ENCODE data around the gene RAB43.
"Not testable (repeated sequence)": the region's sequence is repeated elsewhere in the genome, so short reads cannot be mapped to it uniquely, and the experiment has no call there.

The RAB43 gene

DNA sequence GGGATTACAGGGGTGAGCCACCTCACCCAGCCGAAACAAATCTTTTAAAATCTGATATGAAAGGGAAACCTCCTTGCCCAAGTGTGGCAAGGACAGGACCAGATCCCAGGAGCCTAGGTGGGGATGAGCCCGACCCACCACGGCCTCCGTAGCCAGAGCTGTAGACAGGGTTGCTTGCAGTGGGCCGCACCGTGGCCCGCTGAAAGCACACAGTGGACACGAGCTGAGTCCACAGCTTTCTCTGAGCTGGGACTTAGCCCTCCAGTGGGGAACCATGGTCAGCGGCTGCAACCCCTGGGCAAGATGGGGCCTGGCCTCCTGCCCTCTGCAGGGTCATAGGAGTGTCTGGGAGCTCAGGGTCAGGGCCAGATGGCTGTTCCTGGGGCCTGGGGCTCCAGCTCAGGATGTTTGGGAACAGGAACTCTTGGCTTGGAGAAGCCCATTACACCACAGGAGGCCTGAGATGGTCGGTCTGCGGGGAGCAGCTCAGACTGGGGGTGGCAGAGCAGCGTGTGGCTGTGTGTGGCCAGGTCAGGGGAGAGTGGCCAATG lies 36.4 kb downstream of the RAB43 start:
- no peak overlapping the region for H3K27ac Mint-ChIP-seq
- no peak overlapping the region for H3K4me3 Mint-ChIP-seq
- peaks cover 10% of the 10 kb centered on the region for H3K27me3 Mint-ChIP-seq

DNA sequence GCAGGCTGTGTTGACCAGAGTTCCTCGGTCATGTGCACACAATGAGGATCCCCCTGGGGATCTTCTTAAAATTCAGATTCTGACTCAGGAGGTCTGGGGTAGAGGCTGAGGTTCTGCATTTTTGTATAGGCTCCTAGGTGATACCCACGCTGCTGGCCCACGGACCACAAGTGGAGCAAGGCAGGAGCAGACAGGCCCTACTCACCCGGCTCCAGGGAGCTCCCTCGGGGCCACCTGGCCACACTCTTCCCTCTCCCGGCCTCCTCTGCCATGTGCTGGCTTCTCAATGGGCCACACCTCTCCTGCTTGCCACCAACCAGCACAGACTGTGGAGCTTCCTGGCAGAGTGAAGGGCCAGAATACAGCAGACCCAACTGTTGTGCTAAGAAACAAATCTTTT lies 37.1 kb downstream of the RAB43 start:
- H3K27me3 Mint-ChIP-seq, result peaks cover 10% of the 10 kb centered on the region
- ATAC-seq, result no peak
- H3K27ac Mint-ChIP-seq, result no peak overlapping the region
- H3K36me3 Mint-ChIP-seq, result no peaks in the 10 kb centered on the region
- H3K4me1 Mint-ChIP-seq, result no peaks in the 10 kb centered on the region
- no peak overlapping the region for H3K4me3 Mint-ChIP-seq
- H3K9me3 Mint-ChIP-seq, result no peaks in the 10 kb centered on the region

More for the DNA sequence above, 36.4 kb downstream of the RAB43 start:
- no peaks in the 10 kb centered on the region for H3K9me3 Mint-ChIP-seq
- ATAC-seq, result no peak
- no peaks in the 10 kb centered on the region for H3K4me1 Mint-ChIP-seq
- no peaks in the 10 kb centered on the region for H3K36me3 Mint-ChIP-seq

- Mint-ChIP-seq H3K9me3 (no peaks in the 10 kb centered on the region), H3K27me3 (peaks cover 10% of the 10 kb centered on the region), H3K4me1 (no peaks in the 10 kb centered on the region), H3K4me3 (no peak overlapping the region), H3K27ac (no peak overlapping the region), H3K36me3 (no peaks in the 10 kb centered on the region)
- ATAC-seq, result no peak
Observed at GRCh38 chr3:129082026-129082425, 39.6 kb downstream of the RAB43 start.

DNA sequence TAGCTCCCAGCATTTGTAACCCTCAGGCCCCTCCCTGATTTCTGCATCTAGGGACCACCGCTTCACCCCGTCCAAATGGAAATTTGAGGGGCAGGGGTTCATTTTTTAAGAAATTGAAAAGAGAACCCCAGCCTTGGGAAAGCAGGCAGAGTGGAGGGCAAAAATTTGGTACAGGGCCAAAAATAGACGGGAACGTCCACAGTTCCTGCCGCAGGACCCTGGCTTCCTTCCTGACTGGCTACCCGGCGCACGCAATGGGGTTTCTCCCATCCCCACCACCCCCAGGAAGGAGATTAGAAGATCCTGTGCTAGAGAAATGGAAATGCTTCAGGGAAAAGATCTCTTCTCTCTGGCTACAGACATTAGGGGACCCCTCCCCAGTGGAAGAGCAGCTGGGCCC lies 40.1 kb downstream of the RAB43 start:
- H3K4me3 Mint-ChIP-seq, result no peak overlapping the region
- no peaks in the 10 kb centered on the region for H3K4me1 Mint-ChIP-seq
- no peaks in the 10 kb centered on the region for H3K36me3 Mint-ChIP-seq
- peaks cover 10% of the 10 kb centered on the region for H3K27me3 Mint-ChIP-seq
- no peak for ATAC-seq
- no peaks in the 10 kb centered on the region for H3K9me3 Mint-ChIP-seq
- no peak overlapping the region for H3K27ac Mint-ChIP-seq

GRCh38 chr3:129078510-129078909 lies 43.1 kb downstream of the RAB43 start:
- Mint-ChIP-seq H3K36me3 (no peaks in the 10 kb centered on the region), H3K27ac (no peak overlapping the region), H3K27me3 (no peaks in the 10 kb centered on the region), H3K4me1 (no peaks in the 10 kb centered on the region), H3K9me3 (no peaks in the 10 kb centered on the region), H3K4me3 (no peak overlapping the region)
- ATAC-seq, result no peak

- ATAC-seq, result no peak
- no peaks in the 10 kb centered on the region for H3K36me3 Mint-ChIP-seq
- H3K27me3 Mint-ChIP-seq, result peaks cover 11% of the 10 kb centered on the region
- H3K4me1 Mint-ChIP-seq, result no peaks in the 10 kb centered on the region
- no peak overlapping the region for H3K27ac Mint-ChIP-seq
- no peak overlapping the region for H3K4me3 Mint-ChIP-seq
- no peaks in the 10 kb centered on the region for H3K9me3 Mint-ChIP-seq
Observed at GRCh38 chr3:129077222-129077621, 44.4 kb downstream of the RAB43 start.

DNA sequence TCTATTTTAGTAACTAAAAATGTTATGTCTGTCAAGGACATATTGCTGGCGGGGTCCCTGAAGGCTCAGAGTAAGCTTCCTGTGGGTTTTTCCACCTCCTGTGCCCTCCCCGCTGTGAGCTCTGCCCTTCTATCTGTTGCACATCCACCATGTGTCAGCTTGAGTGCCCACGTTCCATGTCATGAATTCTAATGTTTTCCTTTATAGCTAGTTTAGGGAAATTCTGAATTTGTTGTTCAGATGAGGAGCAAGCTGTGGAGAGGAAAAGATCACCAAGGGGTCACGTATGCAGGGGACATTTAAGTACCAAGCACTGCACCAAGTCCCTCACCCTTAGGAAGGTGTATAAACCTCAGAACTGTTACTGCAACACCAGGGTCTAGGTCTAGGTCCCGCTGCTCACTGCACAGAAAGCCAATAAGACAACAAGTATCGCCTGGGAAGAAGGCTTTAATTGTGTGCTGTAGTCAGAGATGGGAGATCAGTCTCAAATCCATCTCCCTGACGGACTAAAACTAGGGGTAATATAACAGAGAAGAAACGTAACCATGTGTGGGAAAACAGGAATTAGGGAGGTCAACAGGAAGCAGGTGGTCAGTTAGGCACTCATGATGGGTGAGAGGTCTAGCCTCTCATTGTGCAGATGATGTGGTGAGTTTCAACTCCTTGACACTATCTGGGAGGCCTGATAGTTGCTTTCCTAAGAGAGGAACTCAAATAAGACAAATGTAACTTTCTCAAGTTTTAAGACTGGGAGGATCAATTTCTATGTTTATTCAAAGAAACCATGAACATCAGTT lies 51.3 kb downstream of the RAB43 start:
- peaks cover 55% of the 10 kb centered on the region for H3K27me3 Mint-ChIP-seq
- no peak overlapping the region for H3K4me3 Mint-ChIP-seq
- ATAC-seq, result no peak
- peaks cover 10% of the 10 kb centered on the region for H3K4me1 Mint-ChIP-seq
- H3K9me3 Mint-ChIP-seq, result no peaks in the 10 kb centered on the region
- no peak overlapping the region for H3K27ac Mint-ChIP-seq
- no peaks in the 10 kb centered on the region for H3K36me3 Mint-ChIP-seq

DNA sequence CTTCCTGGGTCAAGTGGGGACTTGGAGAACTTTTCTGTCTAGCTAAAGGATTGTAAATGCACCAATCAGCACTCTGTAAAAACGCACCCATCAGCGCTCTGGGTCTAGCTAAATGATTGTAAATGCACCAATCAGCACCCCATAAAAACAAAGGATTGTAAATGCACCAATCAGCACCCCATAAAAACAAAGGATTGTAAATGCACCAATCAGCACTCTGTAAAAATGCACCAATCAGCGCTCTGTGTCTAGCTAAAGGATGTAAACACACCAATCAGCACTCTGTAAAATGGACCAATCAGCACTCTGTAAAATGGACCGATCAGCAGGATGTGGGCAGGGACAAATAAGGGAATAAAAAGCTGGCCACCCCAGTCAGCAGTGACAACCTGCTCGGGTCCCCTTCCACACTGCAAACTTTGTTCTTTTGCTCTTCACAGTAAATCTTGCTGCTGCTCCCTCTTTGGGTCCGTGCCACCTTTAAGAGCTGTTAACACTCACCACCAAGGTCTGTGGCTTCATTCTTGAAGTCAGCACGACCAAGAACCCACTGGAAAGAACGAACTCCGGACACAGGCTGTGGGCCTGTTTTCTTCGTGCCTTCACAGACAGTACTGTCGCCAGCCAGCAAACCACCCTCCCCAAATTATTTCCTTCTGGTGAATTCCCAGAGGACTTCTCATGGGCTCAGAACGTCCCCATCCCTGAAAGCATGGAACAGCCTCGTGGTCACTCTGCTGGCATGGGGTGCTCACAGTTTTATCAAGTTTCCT lies 52.1 kb downstream of the RAB43 start:
- not testable (repeated sequence) for H3K27ac Mint-ChIP-seq, H3K4me1 Mint-ChIP-seq, H3K4me3 Mint-ChIP-seq, ATAC-seq, H3K9me3 Mint-ChIP-seq, H3K36me3 Mint-ChIP-seq
- peaks cover 63% of the 10 kb centered on the region for H3K27me3 Mint-ChIP-seq

DNA sequence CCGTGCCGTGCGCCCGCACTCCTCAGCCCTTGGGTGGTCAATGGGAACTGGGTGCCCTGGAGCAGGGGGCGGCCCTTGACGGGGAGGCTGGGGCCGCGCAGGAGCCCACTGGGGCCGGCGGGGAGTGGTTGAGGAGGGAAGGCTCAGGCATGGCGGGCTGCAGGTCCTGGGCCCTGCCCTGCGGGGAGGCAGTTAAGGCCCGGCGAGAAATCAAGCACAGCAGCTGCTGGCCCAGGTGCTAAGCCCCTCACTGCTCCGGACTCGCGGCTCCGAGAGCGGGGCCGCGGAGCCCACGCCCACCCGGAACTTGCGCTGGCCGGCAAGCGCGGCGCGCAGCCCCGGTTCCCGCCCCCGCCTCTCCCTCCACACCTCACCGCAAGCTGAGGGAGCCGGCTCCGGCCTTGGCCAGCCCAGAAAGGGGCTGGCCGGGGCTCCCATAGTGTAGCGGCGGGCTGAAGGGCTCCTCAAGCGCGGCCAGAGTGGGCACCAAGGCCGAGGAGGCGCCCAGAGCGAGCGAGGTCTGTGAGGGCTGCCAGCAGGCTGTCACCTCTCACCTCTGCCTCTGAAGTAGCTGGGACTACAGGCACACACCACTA lies 53.2 kb downstream of the RAB43 start:
- Mint-ChIP-seq H3K9me3 (no peaks in the 10 kb centered on the region), H3K4me3 (peak overlapping the region; percentile 35), H3K27me3 (peaks cover 68% of the 10 kb centered on the region), H3K4me1 (peaks cover 10% of the 10 kb centered on the region), H3K27ac (no peak overlapping the region), H3K36me3 (no peaks in the 10 kb centered on the region)
- no peak for ATAC-seq

DNA sequence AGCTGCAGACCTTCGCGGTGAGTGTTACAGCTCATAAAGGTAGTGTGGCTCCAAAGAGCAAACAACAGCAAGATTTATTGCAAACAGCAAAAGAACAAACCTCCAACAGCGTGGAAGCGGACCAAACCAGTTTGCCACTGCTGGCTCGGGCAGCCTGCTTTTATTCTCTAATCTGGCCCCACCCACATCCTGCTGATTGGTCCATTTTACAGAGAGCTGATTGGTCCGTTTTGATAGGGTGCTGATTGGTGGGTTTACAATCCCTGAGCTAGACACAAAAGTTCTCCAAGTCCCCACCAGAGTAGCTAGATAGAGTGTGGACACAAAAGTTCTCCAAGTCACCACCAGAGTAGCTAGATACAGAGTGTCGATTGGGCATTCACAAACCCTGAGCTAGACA lies 53.9 kb downstream of the RAB43 start:
- not testable (repeated sequence) for H3K36me3 Mint-ChIP-seq, H3K4me3 Mint-ChIP-seq, H3K4me1 Mint-ChIP-seq, ATAC-seq, H3K9me3 Mint-ChIP-seq, H3K27ac Mint-ChIP-seq
- peaks cover 68% of the 10 kb centered on the region for H3K27me3 Mint-ChIP-seq

DNA sequence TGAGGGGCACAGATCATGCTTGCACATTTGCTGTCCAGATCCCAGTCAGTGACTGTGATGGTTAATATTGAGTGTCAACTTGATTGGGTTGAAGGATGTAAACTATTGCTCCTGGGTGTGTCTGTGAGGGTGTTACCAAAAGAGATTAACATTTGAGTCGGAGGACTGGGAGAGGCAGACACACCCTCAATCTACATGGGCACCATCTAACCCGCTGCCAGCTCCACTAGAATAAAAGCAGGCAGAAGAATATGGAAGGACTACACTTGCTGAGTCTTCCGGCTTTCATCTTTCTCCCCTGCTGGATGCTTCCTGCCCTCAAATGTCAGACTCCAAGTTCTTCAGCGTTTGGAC lies 55.9 kb downstream of the RAB43 start:
- Mint-ChIP-seq H3K36me3 (no peaks in the 10 kb centered on the region), H3K4me1 (peaks cover 10% of the 10 kb centered on the region), H3K27ac (no peak overlapping the region), H3K27me3 (peaks cover 78% of the 10 kb centered on the region), H3K4me3 (no peak overlapping the region), H3K9me3 (no peaks in the 10 kb centered on the region)
- no peak for ATAC-seq

DNA sequence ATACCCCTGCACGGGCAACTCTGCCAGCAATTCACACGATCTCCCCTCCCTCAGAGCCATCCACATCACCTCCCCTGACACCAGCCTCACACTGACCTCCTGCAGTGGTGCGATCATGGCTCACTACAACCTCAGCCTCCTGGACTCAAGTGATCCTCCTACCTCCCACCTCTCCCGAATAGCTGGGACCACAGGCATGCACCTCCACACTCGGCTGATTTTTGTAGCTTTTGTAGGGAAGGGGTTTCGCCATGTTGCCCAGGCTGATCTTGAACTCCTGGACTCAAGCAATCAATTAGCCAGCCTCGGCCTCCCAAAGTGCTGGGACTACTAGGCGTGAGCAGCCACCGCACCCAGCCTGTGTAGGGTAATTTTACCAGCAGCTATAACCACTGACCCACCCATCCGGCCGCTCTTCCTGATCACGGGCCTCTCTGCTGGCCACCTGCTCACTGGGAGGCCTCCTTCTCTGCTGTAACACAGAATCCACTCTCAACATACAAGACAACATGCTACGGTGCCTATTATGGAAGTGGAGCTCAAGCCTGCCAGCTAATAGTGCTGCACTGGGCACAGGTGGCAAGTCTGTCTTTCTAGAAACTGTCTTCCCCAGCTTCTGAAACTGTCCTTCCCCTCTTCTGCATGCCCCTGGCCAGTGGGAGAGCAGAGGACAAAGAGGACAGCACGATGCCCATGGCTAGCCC lies 56.4 kb downstream of the RAB43 start:
- no peak overlapping the region for H3K4me3 Mint-ChIP-seq
- peaks cover 7% of the 10 kb centered on the region for H3K4me1 Mint-ChIP-seq
- no peak overlapping the region for H3K27ac Mint-ChIP-seq
- peaks cover 78% of the 10 kb centered on the region for H3K27me3 Mint-ChIP-seq
- H3K36me3 Mint-ChIP-seq, result no peaks in the 10 kb centered on the region
- ATAC-seq, result no peak
- no peaks in the 10 kb centered on the region for H3K9me3 Mint-ChIP-seq

DNA sequence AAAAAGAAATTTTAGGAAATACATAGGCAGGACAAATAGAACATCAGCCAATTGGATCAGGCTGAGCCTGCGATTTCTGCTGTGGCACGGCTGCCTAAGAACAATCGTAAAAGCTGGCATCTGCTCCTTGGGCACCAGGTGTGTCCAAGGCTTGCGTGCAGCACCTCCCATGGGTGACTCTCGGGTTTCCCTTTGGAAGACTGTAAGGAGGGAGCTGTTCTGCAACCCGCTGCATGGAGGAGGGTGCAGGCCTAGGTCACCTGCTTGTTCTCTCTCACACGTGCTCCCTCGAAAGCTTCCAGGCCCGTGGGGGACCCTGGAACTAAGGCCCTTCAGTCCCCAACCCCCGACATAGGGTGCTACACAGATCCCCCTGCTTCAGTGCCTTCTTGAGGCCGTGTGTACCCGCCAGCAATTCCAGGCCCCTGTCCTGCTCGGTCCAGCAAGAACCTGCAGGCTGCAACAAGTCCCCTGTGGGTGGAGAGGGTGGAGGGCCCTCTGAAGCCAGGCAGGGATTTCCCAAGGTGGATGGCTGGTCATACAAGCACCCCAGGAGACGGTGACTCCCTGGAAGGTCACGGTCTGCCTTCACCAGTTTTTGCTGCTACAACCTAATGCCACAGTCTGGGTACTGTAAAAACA lies 57.6 kb downstream of the RAB43 start:
- Mint-ChIP-seq H3K36me3 (no peaks in the 10 kb centered on the region), H3K4me1 (no peaks in the 10 kb centered on the region), H3K9me3 (no peaks in the 10 kb centered on the region), H3K4me3 (no peak overlapping the region), H3K27me3 (peaks cover 71% of the 10 kb centered on the region), H3K27ac (no peak overlapping the region)
- no peak for ATAC-seq

GRCh38 chr3:129063091-129063640 lies 58.4 kb downstream of the RAB43 start:
- Mint-ChIP-seq H3K36me3 (no peaks in the 10 kb centered on the region), H3K4me3 (no peak overlapping the region), H3K9me3 (no peaks in the 10 kb centered on the region), H3K27me3 (peaks cover 71% of the 10 kb centered on the region), H3K4me1 (peaks cover 8% of the 10 kb centered on the region), H3K27ac (no peak overlapping the region)
- no peak for ATAC-seq
